OCI-LY1 (cell line): ENCODE measurements around the gene DEXI.

Source experiments
- EZH2 ChIP-seq: fragments of 200-600 bp; sonication (generic), shearing (Covaris generic); IDR thresholded peaks from 2 replicates; pipeline ENCODE4 v1.8.0; 2017; ENCODE audit warnings: borderline replicate concordance, mixed run types, mild to moderate bottlenecking, antibody characterized with exemption, low read length, moderate library complexity, mixed read lengths
- TF ChIP-seq, protein P1 (sequence below): fragments of 200-600 bp; sonication (generic), shearing (Covaris generic); IDR thresholded peaks from 2 replicates; pipeline ENCODE4 v1.5.1; 2017; ENCODE audit warnings: mild to moderate bottlenecking, antibody characterized with exemption, low read length, moderate library complexity, mixed read lengths

- TF ChIP-seq, protein P1, sequence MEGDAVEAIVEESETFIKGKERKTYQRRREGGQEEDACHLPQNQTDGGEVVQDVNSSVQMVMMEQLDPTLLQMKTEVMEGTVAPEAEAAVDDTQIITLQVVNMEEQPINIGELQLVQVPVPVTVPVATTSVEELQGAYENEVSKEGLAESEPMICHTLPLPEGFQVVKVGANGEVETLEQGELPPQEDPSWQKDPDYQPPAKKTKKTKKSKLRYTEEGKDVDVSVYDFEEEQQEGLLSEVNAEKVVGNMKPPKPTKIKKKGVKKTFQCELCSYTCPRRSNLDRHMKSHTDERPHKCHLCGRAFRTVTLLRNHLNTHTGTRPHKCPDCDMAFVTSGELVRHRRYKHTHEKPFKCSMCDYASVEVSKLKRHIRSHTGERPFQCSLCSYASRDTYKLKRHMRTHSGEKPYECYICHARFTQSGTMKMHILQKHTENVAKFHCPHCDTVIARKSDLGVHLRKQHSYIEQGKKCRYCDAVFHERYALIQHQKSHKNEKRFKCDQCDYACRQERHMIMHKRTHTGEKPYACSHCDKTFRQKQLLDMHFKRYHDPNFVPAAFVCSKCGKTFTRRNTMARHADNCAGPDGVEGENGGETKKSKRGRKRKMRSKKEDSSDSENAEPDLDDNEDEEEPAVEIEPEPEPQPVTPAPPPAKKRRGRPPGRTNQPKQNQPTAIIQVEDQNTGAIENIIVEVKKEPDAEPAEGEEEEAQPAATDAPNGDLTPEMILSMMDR: no peak
- no peak for TF ChIP-seq EZH2
Measured at GRCh38 chr16:10951026-10951425, 8.8 kb upstream of the DEXI start.
